Measurements from ENCODE around the gene CACNA1S. TPM values are rescaled to one million over a fixed set of nuclear protein-coding genes. Genes with fewer than 3 reads are reported as not detected.

The CACNA1S gene
- total RNA-seq = 0.07 TPM in 2 replicates
- long read RNA-seq = 0 reads

GRCh38 chr1:201112173-201112731 is at the start of gene CACNA1S:
Gene CACNA1S (minus strand): TSS chr1:201112426. CDS start chr1:201112339, 87 bp downstream.
- Mint-ChIP-seq H3K27me3 (ENCODE audit: low read depth) (peaks cover 26% of the 10 kb centered on the region), H3K9me3 (no peaks in the 10 kb centered on the region), H3K4me1 (peaks cover 23% of the 10 kb centered on the region), H3K4me3 (peak within 1 kb of the TSS; percentile 47), H3K27ac (ENCODE audit: unreplicated experiment) (no peak within 1 kb of the TSS), H3K36me3 (ENCODE audit: low read depth) (no peaks in the 10 kb centered on the region)
- DNase-seq (ENCODE audit: low read depth, low spot score) = no peak
- no peak for TF ChIP-seq CTCF (conservative IDR thresholded peaks at IDR 0.05)

GRCh38 chr1:201157949-201158348 is 45.7 kb upstream of the CACNA1S start:
- no peaks in the 10 kb centered on the region for H3K27me3 Mint-ChIP-seq (ENCODE audit: low read depth)
- no peaks in the 10 kb centered on the region for H3K36me3 Mint-ChIP-seq (ENCODE audit: low read depth)
- no peak for TF ChIP-seq CTCF (conservative IDR thresholded peaks at IDR 0.05)
- H3K4me1 Mint-ChIP-seq = peaks cover 15% of the 10 kb centered on the region
- H3K9me3 Mint-ChIP-seq = no peaks in the 10 kb centered on the region
- DNase-seq (ENCODE audit: low read depth, low spot score) = no peak
- no peak overlapping the region for H3K27ac Mint-ChIP-seq (ENCODE audit: unreplicated experiment)
- no peak overlapping the region for H3K4me3 Mint-ChIP-seq

GRCh38 chr1:201156819-201157218 is 44.6 kb upstream of the CACNA1S start:
- H3K9me3 Mint-ChIP-seq = no peaks in the 10 kb centered on the region
- no peak overlapping the region for H3K27ac Mint-ChIP-seq (ENCODE audit: unreplicated experiment)
- no peak overlapping the region for H3K4me3 Mint-ChIP-seq
- no peaks in the 10 kb centered on the region for H3K27me3 Mint-ChIP-seq (ENCODE audit: low read depth)
- TF ChIP-seq CTCF (conservative IDR thresholded peaks at IDR 0.05) = no peak
- peaks cover 20% of the 10 kb centered on the region for H3K4me1 Mint-ChIP-seq
- H3K36me3 Mint-ChIP-seq (ENCODE audit: low read depth) = no peaks in the 10 kb centered on the region
- no peak for DNase-seq (ENCODE audit: low read depth, low spot score)

GRCh38 chr1:201156346-201156745 is 44.1 kb upstream of the CACNA1S start:
- Mint-ChIP-seq H3K27ac (ENCODE audit: unreplicated experiment) (no peak overlapping the region), H3K36me3 (ENCODE audit: low read depth) (no peaks in the 10 kb centered on the region), H3K27me3 (ENCODE audit: low read depth) (no peaks in the 10 kb centered on the region), H3K9me3 (no peaks in the 10 kb centered on the region), H3K4me3 (peak overlapping the region; percentile 22), H3K4me1 (peaks cover 20% of the 10 kb centered on the region)
- TF ChIP-seq CTCF (conservative IDR thresholded peaks at IDR 0.05) = no peak
- DNase-seq (ENCODE audit: low read depth, low spot score) = no peak

- no peak overlapping the region for H3K27ac Mint-ChIP-seq (ENCODE audit: unreplicated experiment)
- H3K27me3 Mint-ChIP-seq (ENCODE audit: low read depth) = no peaks in the 10 kb centered on the region
- DNase-seq (ENCODE audit: low read depth, low spot score) = no peak
- no peaks in the 10 kb centered on the region for H3K9me3 Mint-ChIP-seq
- no peak for TF ChIP-seq CTCF (conservative IDR thresholded peaks at IDR 0.05)
- peak overlapping the region; percentile 48 for H3K4me3 Mint-ChIP-seq
- H3K4me1 Mint-ChIP-seq = peaks cover 20% of the 10 kb centered on the region
- no peaks in the 10 kb centered on the region for H3K36me3 Mint-ChIP-seq (ENCODE audit: low read depth)
These were observed 43.1 kb upstream of the CACNA1S start for GRCh38 chr1:201155354-201155753.

Measured in neural crest cell (in vitro differentiated cells).